Large intestine (tissue), 1 donor: Measurements from ENCODE around the gene ZNF621. TPM values are rescaled to one million over a fixed set of nuclear protein-coding genes. Genes with fewer than 3 reads are reported as not detected.

Source experiments
- polyA plus RNA-seq: library from polyadenylated mRNA; unstranded; fragments of 120-200 nt; gene quantifications from one replicate; pipeline ENCODE4 v1.2.1, GENCODE V29; 2013

Gene ZNF621
- polyA plus RNA-seq, 1 donor: 20.7 TPM

Other genes starting within 250 kb of the ZNF621 start
- gene EIF1B, start 215.3 kb upstream of the ZNF621 start, polyA plus RNA-seq: 114 TPM
- gene ENTPD3, start 137.8 kb upstream of the ZNF621 start, polyA plus RNA-seq: 4.3 TPM
- 1,600 TPM for gene RPL14, start 67.6 kb upstream of the ZNF621 start, polyA plus RNA-seq
- 6.1 TPM for gene ZNF619, start 47.8 kb upstream of the ZNF621 start, polyA plus RNA-seq
- gene ZNF620, start 18.9 kb upstream of the ZNF621 start, polyA plus RNA-seq: 7.9 TPM